ENCODE measurements around the gene GUK1.
A peak's percentile ranks its signal among the peaks of the same experiment; 100 is the strongest.

GUK1 gene

GRCh38 chr1:228095161-228095560 is 44.9 kb upstream of the GUK1 start:
- no peak for DNase-seq (ENCODE audit: low spot score)
- TF ChIP-seq, protein P1, sequence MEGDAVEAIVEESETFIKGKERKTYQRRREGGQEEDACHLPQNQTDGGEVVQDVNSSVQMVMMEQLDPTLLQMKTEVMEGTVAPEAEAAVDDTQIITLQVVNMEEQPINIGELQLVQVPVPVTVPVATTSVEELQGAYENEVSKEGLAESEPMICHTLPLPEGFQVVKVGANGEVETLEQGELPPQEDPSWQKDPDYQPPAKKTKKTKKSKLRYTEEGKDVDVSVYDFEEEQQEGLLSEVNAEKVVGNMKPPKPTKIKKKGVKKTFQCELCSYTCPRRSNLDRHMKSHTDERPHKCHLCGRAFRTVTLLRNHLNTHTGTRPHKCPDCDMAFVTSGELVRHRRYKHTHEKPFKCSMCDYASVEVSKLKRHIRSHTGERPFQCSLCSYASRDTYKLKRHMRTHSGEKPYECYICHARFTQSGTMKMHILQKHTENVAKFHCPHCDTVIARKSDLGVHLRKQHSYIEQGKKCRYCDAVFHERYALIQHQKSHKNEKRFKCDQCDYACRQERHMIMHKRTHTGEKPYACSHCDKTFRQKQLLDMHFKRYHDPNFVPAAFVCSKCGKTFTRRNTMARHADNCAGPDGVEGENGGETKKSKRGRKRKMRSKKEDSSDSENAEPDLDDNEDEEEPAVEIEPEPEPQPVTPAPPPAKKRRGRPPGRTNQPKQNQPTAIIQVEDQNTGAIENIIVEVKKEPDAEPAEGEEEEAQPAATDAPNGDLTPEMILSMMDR (IDR thresholded peaks at IDR 0.05; ENCODE audit: borderline replicate concordance, control extremely low read depth, extremely low read depth, insufficient read depth, missing control alignments), result no peak
- in situ Hi-C loops (cut with MboI; ENCODE audit: low sequenced_read_pairs, unreplicated experiment), result no loop called here

DNA sequence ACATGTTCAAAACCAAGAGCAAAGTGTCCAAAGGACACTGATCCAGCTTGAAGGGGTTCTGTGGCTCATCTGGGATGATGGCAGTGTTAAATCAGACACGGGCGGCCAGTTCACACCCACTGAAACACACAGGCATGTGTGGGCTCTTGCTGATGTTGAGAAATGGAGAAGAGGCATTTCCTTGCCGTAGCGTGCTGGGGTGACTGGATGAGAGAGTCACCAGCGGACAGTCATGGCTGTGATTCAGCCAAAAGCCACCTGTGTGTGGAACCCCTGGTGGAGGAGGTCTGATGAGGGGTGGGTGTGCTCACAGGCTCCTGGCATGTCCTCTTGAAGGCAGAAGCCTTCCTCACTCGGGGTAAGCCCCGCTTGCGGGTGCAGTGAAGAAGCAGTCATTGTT is 44.1 kb upstream of the GUK1 start:
- TF ChIP-seq, protein P1 (IDR thresholded peaks at IDR 0.05; ENCODE audit: borderline replicate concordance, control extremely low read depth, extremely low read depth, insufficient read depth, missing control alignments), result no peak
- in situ Hi-C loops (cut with MboI; ENCODE audit: low sequenced_read_pairs, unreplicated experiment), result no loop called here
- no peak for DNase-seq (ENCODE audit: low spot score)

DNA sequence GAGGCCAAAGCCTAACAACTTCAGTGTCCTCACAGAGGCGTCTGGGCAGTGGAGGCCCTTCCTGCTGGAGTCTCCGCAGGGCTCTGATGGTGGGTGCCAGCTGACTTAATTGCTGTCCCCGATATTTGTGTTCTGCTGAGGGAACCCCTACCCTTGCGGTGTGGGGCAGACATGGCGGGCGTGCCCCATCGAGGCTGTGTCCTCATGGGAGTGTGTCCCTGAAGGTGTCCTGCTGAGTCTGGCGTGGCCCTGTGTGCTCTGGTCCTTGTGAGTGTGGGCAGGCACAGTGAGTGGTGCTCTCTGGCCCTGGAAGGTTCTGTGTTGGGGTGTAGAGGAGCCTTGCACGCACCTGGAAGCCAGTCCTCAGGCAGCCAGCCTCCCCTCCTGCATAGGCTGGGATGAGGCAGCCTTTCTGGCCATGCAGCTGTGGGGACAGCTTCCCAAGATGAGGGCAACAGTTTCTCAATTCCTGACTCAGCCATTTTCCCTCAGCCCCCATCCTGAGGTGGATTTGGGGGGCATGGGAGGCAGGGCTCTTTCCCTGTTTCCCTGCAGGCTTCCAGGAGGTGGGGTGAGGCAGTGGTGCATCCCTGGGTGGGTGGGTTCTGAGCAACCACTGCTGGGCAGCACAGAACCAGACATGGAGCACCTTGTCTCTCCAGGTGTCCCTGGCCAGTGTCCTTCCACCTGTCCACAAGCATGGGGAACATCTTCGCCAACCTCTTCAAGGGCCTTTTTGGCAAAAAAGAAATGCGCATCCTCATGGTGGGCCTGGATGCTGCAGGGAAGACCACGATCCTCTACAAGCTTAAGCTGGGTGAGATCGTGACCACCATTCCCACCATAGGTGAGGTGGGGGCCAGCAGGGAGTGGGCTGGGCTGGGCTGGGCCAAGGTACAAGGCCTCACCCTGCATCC is 43.4 kb upstream of the GUK1 start:
- no peak for DNase-seq (ENCODE audit: low spot score)
- TF ChIP-seq, protein P1 (IDR thresholded peaks at IDR 0.05; ENCODE audit: borderline replicate concordance, control extremely low read depth, extremely low read depth, insufficient read depth, missing control alignments), result no peak
- in situ Hi-C loops (cut with MboI; ENCODE audit: low sequenced_read_pairs, unreplicated experiment), result no loop called here

- TF ChIP-seq, protein P1 (IDR thresholded peaks at IDR 0.05; ENCODE audit: borderline replicate concordance, control extremely low read depth, extremely low read depth, insufficient read depth, missing control alignments), result no peak
- no peak for DNase-seq (ENCODE audit: low spot score)
- in situ Hi-C loops (cut with MboI; ENCODE audit: low sequenced_read_pairs, unreplicated experiment), result no loop called here
Observed at GRCh38 chr1:228097333-228098081, 42.6 kb upstream of the GUK1 start.

- TF ChIP-seq, protein P1 (IDR thresholded peaks at IDR 0.05; ENCODE audit: borderline replicate concordance, control extremely low read depth, extremely low read depth, insufficient read depth, missing control alignments), result no peak
- DNase-seq (ENCODE audit: low spot score), result peak; percentile 11
- in situ Hi-C loops (cut with MboI; ENCODE audit: low sequenced_read_pairs, unreplicated experiment), result no loop called here
Observed at GRCh38 chr1:228098323-228098931, 41.7 kb upstream of the GUK1 start.

DNA sequence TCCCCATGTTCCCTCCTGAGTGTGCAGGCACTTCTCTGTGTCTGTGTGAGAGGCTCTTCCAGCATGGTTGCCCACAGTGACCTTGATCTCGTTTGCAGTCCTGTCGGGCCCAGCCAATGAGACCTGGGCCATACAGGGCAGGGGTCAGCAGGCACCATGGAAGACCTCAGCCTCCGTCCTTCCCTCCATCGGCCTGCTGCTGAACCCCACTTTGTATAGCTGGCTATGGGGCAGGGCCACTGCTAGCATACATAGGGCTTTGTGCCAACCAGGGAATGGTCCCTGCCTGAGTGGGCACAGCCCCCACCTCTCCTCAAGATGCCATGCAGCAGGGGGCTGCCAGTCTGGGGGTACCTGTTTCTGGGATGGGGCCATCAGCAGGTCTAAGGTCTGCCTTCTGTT is 40.7 kb upstream of the GUK1 start:
- DNase-seq (ENCODE audit: low spot score), result no peak
- TF ChIP-seq, protein P1 (IDR thresholded peaks at IDR 0.05; ENCODE audit: borderline replicate concordance, control extremely low read depth, extremely low read depth, insufficient read depth, missing control alignments), result no peak
- in situ Hi-C loops (cut with MboI; ENCODE audit: low sequenced_read_pairs, unreplicated experiment), result no loop called here
